A549 (cell line): Measurements from ENCODE around the gene C6orf118. TPM values are rescaled to one million over a fixed set of nuclear protein-coding genes. Genes with fewer than 3 reads are reported as not detected.
A peak's percentile ranks its signal among the peaks of the same experiment; 100 is the strongest.

ENCODE experiments used
- ATAC-seq, 2 experiments: fragments of 200-7000 bp in 1 of 2; fragments of >200 bp in 1 of 2; cut with Nextera tagmentation in 1 of 2; cut with Tn5 transposase in 1 of 2; 3 replicates each; pipeline versions ENCODE4 v1.8.0 to v1.9.1; 2018 to 2020; ENCODE audit warnings: mild to moderate bottlenecking in 1 of 2, moderate library complexity in 1 of 2
- CTCF ChIA-PET: fragments of 300-600 bp; sonication (Branson Sonifier 250); formaldehyde crosslinking; extraction: SDS; loops from one replicate; lab custom pipeline; 2021; ENCODE audit warnings: antibody characterized with exemption, inconsistent platforms; lab: Yijun Ruan, JAX
- POLR2A ChIA-PET: fragments of 350-600 bp; formaldehyde crosslinking; extraction: SDS; loops from one replicate; lab custom pipeline; 2021; ENCODE audit warnings: antibody characterized with exemption, inconsistent platforms; lab: Yijun Ruan, JAX
- DNase-seq, 2 experiments: peaks; one replicate each; pipeline versions ENCODE4 v3.0.0 to v3.0.0-alpha.2; 2011 to 2016; ENCODE audit warnings: low read depth in 1 of 2, low spot score in 1 of 2
- FAIRE-seq: peaks from 2 replicates; lab custom pipeline; 2011; peaks lifted over from hg19 to GRCh38; lab: Jason Lieb, UNC
- H3K27ac ChIP-seq, 2 experiments: fragments of >200 bp; sonication (Bioruptor Twin); formaldehyde crosslinking; 3 replicates each; pipeline ENCODE4 v1.5.1; 2016 to 2017
- H3K4me1 ChIP-seq: fragments of >200 bp; sonication (Bioruptor Twin); formaldehyde crosslinking; 3 replicates; pipeline ENCODE4 v1.6.1; 2016
- H3K4me2 ChIP-seq: fragments of >200 bp; sonication (Bioruptor Twin); formaldehyde crosslinking; 3 replicates; pipeline ENCODE4 v1.6.1; 2016
- H3K4me3 ChIP-seq: fragments of >200 bp; sonication (Bioruptor Twin); formaldehyde crosslinking; 3 replicates; pipeline ENCODE4 v1.5.1; 2016
- H3K9me3 ChIP-seq: fragments of >200 bp; sonication (Bioruptor Twin); formaldehyde crosslinking; 3 replicates; pipeline ENCODE4 v1.6.1; 2016
- ATOH8 ChIP-seq: fragments of 250-450 bp; sonication (Bioruptor Pico); IDR thresholded peaks from 2 replicates; pipeline ENCODE4 v1.5.0; 2020; ENCODE audit warnings: low read depth, mild to moderate bottlenecking, moderate library complexity
- BHLHE40 ChIP-seq: IDR thresholded peaks from 2 replicates; pipeline ENCODE4 v1.6.1; 2012; ENCODE audit warnings: low read depth, low read length, inconsistent platforms
- CTCF ChIP-seq: fragments of >200 bp; sonication (Bioruptor Twin); formaldehyde crosslinking; IDR thresholded peaks from 3 replicates; pipeline ENCODE4 v1.5.1; 2016
- ELK1 ChIP-seq: fragments of 150-350 bp; IDR thresholded peaks from 2 replicates; pipeline ENCODE4 v1.6.1; 2014; ENCODE audit warnings: low read depth, mild to moderate bottlenecking, low read length
- FOSL2 ChIP-seq, 2 experiments: fragments of 450-650 bp in 1 of 2; fragments of >200 bp in 1 of 2; sonication (Bioruptor Twin) in 1 of 2; formaldehyde crosslinking; IDR thresholded peaks; 2 replicates each; pipeline versions ENCODE4 v1.5.0 to v1.6.1; 2016 to 2020; ENCODE audit warnings: mild to moderate bottlenecking in 1 of 2, moderate library complexity in 1 of 2
- FOXS1 ChIP-seq: fragments of 250-450 bp; sonication (Bioruptor Pico); IDR thresholded peaks from 2 replicates; pipeline ENCODE4 v1.5.0; 2020; ENCODE audit warnings: mild to moderate bottlenecking, moderate library complexity
- HEYL ChIP-seq: fragments of 250-450 bp; sonication (Bioruptor Pico); IDR thresholded peaks from 2 replicates; pipeline ENCODE4 v1.8.0; 2021; ENCODE audit warnings: mild to moderate bottlenecking, moderate library complexity
- HOXA7 ChIP-seq: fragments of 250-450 bp; sonication (Bioruptor Pico); IDR thresholded peaks from 2 replicates; pipeline ENCODE4 v1.5.0; 2020; ENCODE audit warnings: mild to moderate bottlenecking, moderate library complexity
- HOXB13 ChIP-seq: fragments of 250-450 bp; sonication (Bioruptor Pico); IDR thresholded peaks from 2 replicates; pipeline ENCODE4 v1.5.0; 2020; ENCODE audit warnings: low read depth, mild to moderate bottlenecking, moderate library complexity
- HOXB5 ChIP-seq: fragments of 250-450 bp; sonication (Bioruptor Pico); IDR thresholded peaks from 2 replicates; pipeline ENCODE4 v1.5.0; 2020; ENCODE audit warnings: mild to moderate bottlenecking, moderate library complexity
- JUNB ChIP-seq: fragments of >200 bp; sonication (Bioruptor Twin); formaldehyde crosslinking; IDR thresholded peaks from 2 replicates; pipeline ENCODE4 v1.6.1; 2016
- MAFK ChIP-seq: fragments of 450-650 bp; IDR thresholded peaks from 2 replicates; pipeline ENCODE4 v1.6.1; 2014; ENCODE audit not compliant: partially characterized antibody
- MAZ ChIP-seq: fragments of 150-350 bp; IDR thresholded peaks from 2 replicates; pipeline ENCODE4 v1.6.1; 2014; ENCODE audit warnings: antibody characterized with exemption, low read depth, low read length, borderline replicate concordance
- NR3C1 ChIP-seq: fragments of >200 bp; sonication (Bioruptor Twin); formaldehyde crosslinking; IDR thresholded peaks from 3 replicates; pipeline ENCODE4 v1.6.1; 2017
- RARB ChIP-seq: fragments of 250-450 bp; sonication (Bioruptor Pico); IDR thresholded peaks from 2 replicates; pipeline ENCODE4 v1.8.0; 2021; ENCODE audit warnings: mild to moderate bottlenecking, moderate library complexity
- REST ChIP-seq: fragments of 200-600 bp; sonication (generic); IDR thresholded peaks from 2 replicates; pipeline ENCODE4 v1.6.1; 2016; ENCODE audit warnings: antibody characterized with exemption, mild to moderate bottlenecking, moderate library complexity
- RFX5 ChIP-seq: fragments of 450-650 bp; IDR thresholded peaks from 2 replicates; pipeline ENCODE4 v1.7.1; 2014; ENCODE audit warnings: antibody characterized with exemption, mild to moderate bottlenecking, moderate library complexity
- SMC3 ChIP-seq: fragments of >200 bp; sonication (Bioruptor Twin); formaldehyde crosslinking; IDR thresholded peaks from 3 replicates; pipeline ENCODE4 v1.6.1; 2018; ENCODE audit warnings: inconsistent platforms
- SREBF2 ChIP-seq: fragments of 450-650 bp; IDR thresholded peaks from 2 replicates; pipeline ENCODE4 v1.6.1; 2014; ENCODE audit warnings: mild to moderate bottlenecking, moderate library complexity
- USF2 ChIP-seq: fragments of 450-650 bp; IDR thresholded peaks from 2 replicates; pipeline ENCODE4 v1.6.1; 2014; ENCODE audit warnings: antibody characterized with exemption
- ZFP36 ChIP-seq: fragments of 450-650 bp; IDR thresholded peaks from 2 replicates; pipeline ENCODE4 v1.6.1; 2014; ENCODE audit warnings: borderline replicate concordance; ENCODE audit not compliant: partially characterized antibody
- ZSCAN20 ChIP-seq: fragments of 250-450 bp; sonication (Bioruptor Pico); IDR thresholded peaks from 2 replicates; pipeline ENCODE4 v1.8.0; 2022; ENCODE audit warnings: mild to moderate bottlenecking, moderate library complexity
- WGBS: methylation state at CpG from one replicate; pipeline ENCODE4 v1.1.6; 2017; ENCODE audit errors: missing lambda C conversion rate; 5-methylcytosine and 5-hydroxymethylcytosine counted together
- polyA plus RNA-seq, 4 experiments: library from polyadenylated mRNA; depleted of rRNA in 3 of 4; stranded (reverse); fragments of >200 nt; fragmentation: RNase III in 1 of 4; extraction: RNeasy Plus Mini Kit Qiagen cat#74134 plus additional on column Dnase treatment in 1 of 4; gene quantifications; 2 replicates in 3 of 4; 3 replicates in 1 of 4; pipeline ENCODE4 v1.2.3, GENCODE V29; 2011 to 2017

C6orf118 gene
- polyA plus RNA-seq, 2 of the 4 experiments (the other 2 are of a cell fraction) = 0.12 to 0.39 TPM

- TF ChIP-seq SMC3 (no peak), NR3C1 (no peak), USF2 (no peak), HOXA7 (no peak), HOXB13 (CRISPR knock-in tag) (no peak), ELK1 (no peak), HOXB5 (CRISPR knock-in tag) (no peak), RFX5 (no peak), MAFK (no peak), RARB (CRISPR knock-in tag) (no peak), BHLHE40 (no peak), MAZ (no peak), JUNB (no peak), CTCF (no peak), SREBF2 (no peak), ATOH8 (no peak), HEYL (CRISPR knock-in tag) (no peak), FOXS1 (CRISPR knock-in tag) (no peak)
- H3K27ac ChIP-seq = no peak overlapping the region
- WGBS = 38% methylated on average over 5 of the region's 5 CpGs
- no peak overlapping the region for H3K4me3 ChIP-seq
- DNase-seq (no peak), ATAC-seq (no peak), FAIRE-seq (no peak)
- no peak overlapping the region for H3K4me2 ChIP-seq
- CTCF ChIA-PET = interaction anchor here (1.0 kb wide), 1 partner anchor 21 kb away, joined by 4 read pairs; no protein-coding TSS in a partner anchor
- no peaks in the 10 kb centered on the region for H3K4me1 ChIP-seq
- POLR2A ChIA-PET = no interaction called here
- H3K9me3 ChIP-seq = no peaks in the 10 kb centered on the region
Observed at GRCh38 chr6:165243801-165244200, 65.6 kb downstream of the C6orf118 start.

GRCh38 chr6:165236326-165236725 is 73.1 kb downstream of the C6orf118 start:
- DNase-seq = no peak
- ChIA-PET CTCF (interaction anchor here (1.2 kb wide), 1 partner anchor 10 kb away, joined by 3 read pairs; no protein-coding TSS in a partner anchor), POLR2A (no interaction called here)
- 0% methylated on average over 1 of the region's 1 CpG for WGBS
- no peak for FAIRE-seq
- H3K27ac ChIP-seq = no peak overlapping the region
- no peaks in the 10 kb centered on the region for H3K4me1 ChIP-seq
- no peak overlapping the region for H3K4me2 ChIP-seq
- no peak overlapping the region for H3K4me3 ChIP-seq
- no peak for ATAC-seq
- peaks cover 5% of the 10 kb centered on the region; the same call in 2 of the 3 replicates for H3K9me3 ChIP-seq
- TF ChIP-seq FOSL2 (IDR thresholded peaks at IDR 0.05) (no peak), FOSL2 (CRISPR knock-in tag; IDR thresholded peaks at IDR 0.05) (no peak), ZFP36 (peak; percentile 79), ZSCAN20 (no peak), REST (no peak)
